ACHN (cell line): ENCODE data around the gene ATG2B.
"Not testable (repeated sequence)": the region's sequence is repeated elsewhere in the genome, so short reads cannot be mapped to it uniquely, and the experiment has no call there.

Source experiments
- DNase-seq: peaks from one replicate; pipeline ENCODE4 v3.0.0-alpha.2; 2015
- in situ Hi-C: cut with HindIII; loops from 2 replicates; pipeline ENCODE4 v1.10.0; 2017; ENCODE audit warnings: low sequenced_read_pairs, low pct_ligation_motif_present, low pct_unique_long_range_greater_than_20kb

The ATG2B gene

DNA sequence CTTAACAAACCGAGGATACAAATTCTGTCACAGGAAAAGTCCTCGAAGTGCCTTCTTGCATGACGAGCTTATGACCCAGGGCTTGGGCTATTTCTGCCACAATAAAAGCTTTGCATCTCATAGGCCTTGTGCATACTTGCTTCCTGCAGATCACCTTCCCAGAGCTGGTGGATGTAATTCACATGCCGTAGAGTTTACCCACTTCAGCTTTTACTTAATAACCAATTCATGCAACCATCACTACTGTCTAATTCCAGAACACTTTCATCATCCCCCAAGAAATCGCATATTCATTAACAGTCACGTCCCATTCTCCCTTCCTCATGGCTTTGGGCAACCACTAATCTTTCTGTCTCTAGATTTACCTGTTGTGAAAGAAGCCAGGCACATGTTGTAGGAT, 116.1 kb downstream of the ATG2B start:
- DNase-seq: no peak
- in situ Hi-C loops: no loop called here

DNA sequence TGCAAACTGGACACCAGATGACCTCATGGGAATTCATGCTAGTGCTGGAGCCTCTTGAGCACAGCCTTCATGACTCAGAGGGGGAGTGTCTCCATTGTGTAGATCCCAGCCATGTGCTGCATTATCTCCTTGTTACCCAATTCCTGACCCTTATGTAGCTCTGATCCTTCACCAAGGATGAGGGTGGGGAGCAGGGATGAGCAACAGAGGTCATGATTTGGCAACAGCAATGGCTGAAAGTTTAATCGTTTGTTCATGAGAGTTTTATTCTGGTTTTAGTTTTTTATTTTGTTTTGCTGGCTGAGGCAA, 116.6 kb downstream of the ATG2B start:
- in situ Hi-C loops: no loop called here
- DNase-seq: peak; percentile 67

DNA sequence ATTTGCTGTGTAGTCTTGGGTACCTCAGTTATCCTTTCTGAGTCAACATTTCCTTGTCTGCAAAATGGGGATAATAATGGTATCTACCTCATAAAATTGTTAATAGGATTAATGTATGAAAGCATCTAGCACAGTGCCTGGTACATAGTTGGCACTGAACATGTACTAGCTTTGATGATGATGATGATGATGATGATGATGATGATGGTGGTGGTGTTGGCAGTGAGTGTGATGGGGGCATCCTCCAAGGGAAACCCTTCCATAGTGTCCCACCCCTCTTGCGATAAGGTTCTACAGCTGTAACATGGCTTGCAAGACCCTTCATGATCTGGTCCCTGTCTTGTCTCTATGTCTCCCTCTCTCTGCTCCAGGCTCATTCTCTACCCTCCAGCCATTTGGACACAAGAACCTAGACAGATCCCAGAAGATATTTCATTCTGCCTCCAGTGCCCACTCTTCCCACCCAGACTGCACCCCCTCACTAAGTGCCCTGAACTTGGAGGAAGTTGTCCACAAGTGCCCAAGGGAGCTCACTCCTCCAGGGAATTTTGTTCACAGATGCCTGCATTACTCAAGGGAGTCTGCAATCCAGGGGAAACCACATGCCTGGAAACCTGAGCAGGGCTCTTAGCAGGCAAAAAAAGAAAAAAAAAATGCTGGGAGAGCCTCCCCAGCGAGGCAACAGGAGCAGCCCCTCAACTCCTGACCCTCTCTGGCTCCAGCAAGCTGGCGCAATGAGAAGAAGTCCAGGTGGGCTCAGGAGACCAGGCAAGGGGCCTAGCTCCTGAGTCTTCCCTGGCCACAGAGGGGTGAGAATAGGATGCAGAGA, 117.2 kb downstream of the ATG2B start:
- DNase-seq: no peak
- in situ Hi-C loops: no loop called here

DNA sequence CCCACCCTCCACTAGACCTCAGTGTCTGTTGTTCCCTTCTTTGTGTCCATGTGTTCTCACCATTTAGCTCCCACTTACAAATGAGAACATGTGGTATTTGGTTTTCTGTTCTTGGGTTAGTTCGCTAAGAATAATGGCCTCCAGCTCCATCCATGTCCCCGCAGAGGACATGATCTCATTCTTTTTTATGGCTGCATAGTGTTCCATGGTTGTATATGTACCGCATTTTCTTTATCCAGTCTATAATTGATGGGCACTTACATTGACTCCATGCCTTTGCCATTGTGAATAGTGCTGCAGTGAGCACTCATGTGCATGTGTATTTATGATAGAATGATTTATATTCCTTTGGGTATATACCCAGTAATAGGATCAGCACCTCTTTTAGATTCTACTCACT, 118.1 kb downstream of the ATG2B start:
- DNase-seq, in situ Hi-C loops: not testable (repeated sequence)

DNA sequence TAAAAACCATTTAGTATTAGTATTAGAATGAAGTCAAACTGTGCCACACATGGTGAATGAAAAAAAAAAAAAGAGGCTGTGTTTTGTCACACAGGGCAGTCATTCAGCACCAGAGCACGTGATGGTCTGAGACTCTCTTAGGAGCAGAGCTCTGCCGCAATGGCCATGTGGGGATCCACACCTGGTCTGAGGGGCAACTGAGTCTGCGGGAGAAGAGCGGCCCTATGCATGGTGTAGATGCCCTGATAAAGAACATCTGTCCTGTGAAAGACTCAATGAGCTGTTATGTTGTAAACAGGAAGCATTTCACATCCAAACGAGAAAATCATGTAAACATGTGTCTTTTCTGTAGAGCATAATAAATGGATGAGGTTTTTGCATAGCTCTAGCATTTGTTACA, 119.4 kb downstream of the ATG2B start:
- DNase-seq: no peak
- in situ Hi-C loops: no loop called here

GRCh38 chr14:96242126-96242525, 121.0 kb downstream of the ATG2B start:
- in situ Hi-C loops: no loop called here
- DNase-seq: no peak

DNA sequence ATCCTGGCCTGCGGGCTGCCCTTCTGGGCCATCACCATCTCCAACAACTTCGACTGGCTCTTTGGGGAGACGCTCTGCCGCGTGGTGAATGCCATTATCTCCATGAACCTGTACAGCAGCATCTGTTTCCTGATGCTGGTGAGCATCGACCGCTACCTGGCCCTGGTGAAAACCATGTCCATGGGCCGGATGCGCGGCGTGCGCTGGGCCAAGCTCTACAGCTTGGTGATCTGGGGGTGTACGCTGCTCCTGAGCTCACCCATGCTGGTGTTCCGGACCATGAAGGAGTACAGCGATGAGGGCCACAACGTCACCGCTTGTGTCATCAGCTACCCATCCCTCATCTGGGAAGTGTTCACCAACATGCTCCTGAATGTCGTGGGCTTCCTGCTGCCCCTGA, 122.5 kb downstream of the ATG2B start:
- in situ Hi-C loops: no loop called here
- no peak for DNase-seq

DNA sequence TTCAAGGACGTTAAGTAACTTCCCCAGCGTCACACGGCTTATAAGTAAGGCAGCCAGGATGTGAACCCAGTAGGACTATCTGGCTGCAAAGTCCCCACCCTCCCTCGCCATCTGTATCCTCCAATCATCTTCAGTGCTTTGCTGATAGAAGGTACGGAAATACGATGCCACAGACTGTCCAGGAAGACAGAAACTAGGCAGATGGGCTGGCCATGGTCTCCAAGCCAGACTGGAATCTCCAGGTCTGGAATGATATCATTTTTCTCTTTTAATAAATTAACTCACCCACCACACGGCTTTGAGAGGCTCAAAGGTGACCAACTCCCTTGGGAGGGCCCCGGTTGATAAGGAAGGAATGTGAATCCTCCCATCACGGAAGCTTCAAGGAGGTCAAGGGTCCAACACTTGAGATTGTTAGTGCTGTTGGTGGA, 123.4 kb downstream of the ATG2B start:
- DNase-seq: no peak
- in situ Hi-C loops: no loop called here

- in situ Hi-C loops: no loop called here
- no peak for DNase-seq
These were observed 124.4 kb downstream of the ATG2B start for GRCh38 chr14:96238676-96239265.

- DNase-seq: no peak
- in situ Hi-C loops: no loop called here
These were observed 125.5 kb downstream of the ATG2B start for GRCh38 chr14:96237641-96238040.

DNA sequence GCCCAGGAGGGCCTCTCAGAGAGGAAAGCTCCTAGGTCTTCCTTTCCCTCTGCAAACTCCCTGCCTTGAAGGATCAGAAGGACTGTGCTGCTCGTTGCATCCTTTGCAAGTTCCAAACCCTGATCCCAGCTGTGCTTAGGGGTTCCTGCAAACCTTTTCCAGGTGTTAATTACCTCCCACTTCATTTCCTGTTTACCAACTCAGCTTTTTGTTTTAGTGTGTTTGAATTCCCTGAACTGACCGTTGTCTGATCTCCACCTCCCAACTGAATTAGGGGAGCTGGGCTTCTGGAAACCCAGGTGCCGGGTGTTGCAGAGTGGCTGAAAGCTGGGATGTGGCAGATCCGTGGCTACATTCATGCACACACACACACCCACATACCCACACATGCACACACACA, 127.7 kb downstream of the ATG2B start:
- no peak for DNase-seq
- in situ Hi-C loops: no loop called here

DNA sequence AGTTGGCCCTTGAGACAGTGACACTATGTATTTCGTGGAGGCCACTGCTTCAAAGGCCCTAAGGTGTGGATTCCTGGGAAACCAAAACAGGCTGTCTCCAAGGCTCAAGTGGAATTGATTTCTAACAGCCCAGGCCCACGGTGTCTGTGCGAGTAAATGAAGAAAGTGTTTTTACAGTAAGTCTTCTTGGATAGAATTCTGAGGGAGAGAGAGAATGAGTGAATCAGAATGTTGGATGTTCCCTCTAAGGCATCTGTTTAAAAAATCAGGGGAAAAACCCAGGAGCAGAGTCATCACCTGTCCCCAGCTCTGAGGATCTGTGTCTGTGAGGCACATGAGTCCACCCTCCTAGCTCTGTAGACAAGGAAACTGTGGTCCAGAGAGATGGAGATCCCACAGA, 129.5 kb downstream of the ATG2B start:
- DNase-seq: no peak
- in situ Hi-C loops: no loop called here

DNA sequence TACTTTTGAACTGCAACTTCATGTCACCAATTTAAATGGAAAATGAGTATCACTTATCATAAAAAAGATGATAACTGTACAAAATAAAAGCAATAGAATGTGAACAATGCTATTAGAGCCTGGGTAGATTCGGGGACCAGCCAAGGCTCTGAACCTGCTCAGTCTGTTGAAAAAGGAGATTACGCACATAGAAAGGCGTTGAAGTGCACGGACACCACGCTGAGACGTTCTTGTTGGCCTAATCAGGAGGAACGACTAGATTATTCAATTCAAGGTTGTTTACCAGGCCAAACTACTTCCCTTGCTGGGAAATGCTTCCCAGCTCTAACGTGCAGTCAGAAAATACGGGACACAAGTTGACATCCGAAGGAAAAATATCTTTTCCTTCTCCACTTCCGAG, 130.6 kb downstream of the ATG2B start:
- in situ Hi-C loops: no loop called here
- no peak for DNase-seq

DNA sequence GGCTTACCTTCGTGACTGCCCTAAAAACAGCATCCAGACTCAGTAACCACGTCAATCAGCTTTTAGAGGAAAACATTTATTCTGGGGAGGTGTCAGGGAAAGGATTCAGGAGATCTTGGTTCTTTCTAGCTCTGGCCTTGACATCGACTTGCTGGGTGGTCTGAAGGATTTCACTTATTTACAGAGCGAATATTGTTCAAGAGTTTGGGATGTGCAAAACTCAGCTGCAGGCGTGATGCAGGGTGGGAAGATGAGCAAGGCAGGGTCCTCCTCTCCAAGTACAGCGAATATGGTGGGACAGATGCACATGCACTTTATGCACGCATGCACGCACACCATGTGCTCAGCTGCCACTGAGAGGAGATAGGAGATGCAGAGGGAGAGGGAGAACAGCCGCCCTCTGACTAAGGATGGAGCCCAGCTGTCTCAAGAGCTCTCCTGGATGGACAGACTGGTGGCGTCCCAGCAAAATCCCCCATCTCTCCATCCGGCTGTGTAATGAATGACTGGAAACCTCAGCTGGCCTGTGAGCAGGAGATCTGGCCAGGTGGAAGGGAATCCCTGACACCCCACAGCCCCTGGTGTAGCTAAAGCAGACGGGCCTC, 131.5 kb downstream of the ATG2B start:
- in situ Hi-C loops: no loop called here
- no peak for DNase-seq

GRCh38 chr14:96231056-96231455, 132.1 kb downstream of the ATG2B start:
- no peak for DNase-seq

GRCh38 chr14:96229315-96229714, 133.8 kb downstream of the ATG2B start:
- in situ Hi-C loops: no loop called here

More at GRCh38 chr14:96231056-96231455, 132.1 kb downstream of the ATG2B start:
- in situ Hi-C loops: no loop called here

More at GRCh38 chr14:96229315-96229714, 133.8 kb downstream of the ATG2B start:
- DNase-seq: no peak
